PC-9 (cell line): Measurements from ENCODE around the gene TGM6.

ENCODE experiments used
- CTCF ChIP-seq: fragments of 200-600 bp; sonication (generic); conservative IDR thresholded peaks from 2 replicates; pipeline ENCODE4 v1.6.1; 2017; ENCODE audit warnings: mixed run types, antibody characterized with exemption, mild to moderate bottlenecking, moderate library complexity
- EZH2 ChIP-seq: fragments of 200-600 bp; sonication (generic); IDR thresholded peaks from 2 replicates; pipeline ENCODE4 v1.8.0; 2017; ENCODE audit warnings: antibody characterized with exemption, low read depth

- TF ChIP-seq EZH2 (no peak), CTCF (no peak)
These were observed 10.4 kb downstream of the TGM6 start for GRCh38 chr20:2390951-2391675.
